NCI-H1048 (cell line): ENCODE data around the gene TNFAIP8L3.

Experiments used
- DNase-seq: peaks from one replicate; lab custom pipeline; 2025; lab: John Stamatoyannopoulos, UW

The TNFAIP8L3 gene

GRCh38 chr15:51114437-51115119 is 19.9 kb upstream of the TNFAIP8L3 start:
- no peak for DNase-seq

DNA sequence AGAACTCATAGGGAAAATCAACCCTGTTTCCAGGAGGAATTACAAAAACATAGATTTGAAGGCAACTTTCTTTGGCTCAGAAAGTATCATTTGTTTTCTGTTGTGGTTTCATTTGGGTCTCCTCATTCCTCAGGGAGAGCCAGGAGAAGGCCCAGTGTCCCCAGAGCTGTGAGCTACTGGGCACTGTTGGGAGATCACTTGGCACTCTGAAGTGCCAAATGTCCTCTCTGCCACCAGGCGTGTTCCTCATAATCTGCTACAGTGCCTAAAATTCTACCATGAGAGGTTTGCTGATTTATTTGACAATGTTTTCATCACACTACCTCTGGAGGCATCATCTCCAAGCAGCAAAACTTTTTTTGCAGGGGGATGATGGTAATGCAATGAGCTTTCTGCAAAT is 17.4 kb upstream of the TNFAIP8L3 start:
- no peak for DNase-seq

- DNase-seq, result no peak
These were observed 16.4 kb upstream of the TNFAIP8L3 start for GRCh38 chr15:51111061-51111460.

- DNase-seq, result no peak
These were observed 15.5 kb upstream of the TNFAIP8L3 start for GRCh38 chr15:51110171-51110570.

DNA sequence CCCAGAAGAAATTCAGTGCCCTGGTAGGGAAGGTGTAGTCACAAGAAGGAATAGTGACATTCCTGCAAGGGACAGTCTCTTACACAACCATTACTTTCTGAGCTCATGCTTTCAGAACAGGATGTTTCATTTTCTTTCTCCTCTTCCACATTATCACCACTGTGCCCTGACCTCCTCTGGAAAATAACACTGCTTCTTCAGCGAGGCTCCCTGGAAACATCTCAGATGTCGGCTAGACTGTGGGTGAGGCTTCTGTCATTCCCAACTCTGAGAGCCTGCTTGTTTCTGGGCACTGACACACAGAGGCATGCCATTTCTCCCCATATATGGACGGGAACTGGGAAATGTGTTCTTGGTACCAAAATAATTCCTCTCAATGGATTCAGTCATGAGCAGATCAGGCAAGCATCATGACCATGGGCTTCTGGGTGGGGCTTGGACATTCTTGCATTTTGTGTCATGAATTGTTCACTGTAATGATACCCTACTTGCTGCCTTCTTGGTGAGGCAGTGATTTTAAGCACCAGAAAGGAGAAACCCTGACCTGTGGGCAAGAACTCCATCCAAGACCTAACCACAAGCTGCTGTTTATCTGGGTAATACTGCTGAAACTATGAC is 14.3 kb upstream of the TNFAIP8L3 start:
- DNase-seq, result no peak

GRCh38 chr15:51107612-51108011 is 12.9 kb upstream of the TNFAIP8L3 start:
- DNase-seq, result no peak

DNA sequence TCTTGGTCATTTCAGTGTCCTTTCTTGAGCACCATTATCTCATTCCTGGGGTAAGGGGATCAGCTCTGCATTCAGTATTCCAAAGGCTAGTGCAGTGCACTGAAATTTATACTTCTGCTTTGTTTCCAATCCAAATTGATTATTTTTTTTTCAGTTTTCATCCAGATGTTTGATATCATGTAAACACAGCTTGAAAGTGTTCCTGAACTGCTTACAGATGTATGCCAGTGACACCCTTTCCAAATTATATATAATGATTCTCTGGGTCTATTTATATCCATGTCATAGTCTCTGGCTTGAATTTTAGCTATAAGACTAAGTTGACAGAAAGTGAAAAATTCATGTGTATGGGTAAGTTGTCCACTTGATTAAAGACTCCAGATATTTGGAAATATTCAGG is 11.8 kb upstream of the TNFAIP8L3 start:
- DNase-seq, result no peak

- no peak for DNase-seq
These were observed 10.8 kb upstream of the TNFAIP8L3 start for GRCh38 chr15:51105430-51106016.

DNA sequence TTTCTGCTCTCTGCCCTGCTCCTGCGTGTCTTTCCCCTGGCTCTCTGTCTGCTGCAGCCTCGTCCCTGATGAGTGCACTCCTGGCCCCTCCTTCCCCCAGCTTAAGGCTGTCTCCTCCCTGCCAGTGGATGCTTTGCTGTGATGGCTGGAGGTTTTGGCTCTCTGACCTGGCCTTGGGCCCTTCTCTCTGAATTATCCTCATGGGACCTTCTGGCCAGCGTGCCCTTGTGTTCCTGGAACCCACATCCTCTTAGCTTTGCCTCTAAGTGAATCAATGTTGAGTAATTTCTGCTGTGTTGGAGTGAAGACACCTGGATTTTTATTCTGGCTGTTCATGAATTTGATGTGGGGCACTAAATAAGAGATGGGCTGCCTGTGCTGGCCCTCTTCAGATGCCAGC is 9.8 kb upstream of the TNFAIP8L3 start:
- DNase-seq, result no peak

DNA sequence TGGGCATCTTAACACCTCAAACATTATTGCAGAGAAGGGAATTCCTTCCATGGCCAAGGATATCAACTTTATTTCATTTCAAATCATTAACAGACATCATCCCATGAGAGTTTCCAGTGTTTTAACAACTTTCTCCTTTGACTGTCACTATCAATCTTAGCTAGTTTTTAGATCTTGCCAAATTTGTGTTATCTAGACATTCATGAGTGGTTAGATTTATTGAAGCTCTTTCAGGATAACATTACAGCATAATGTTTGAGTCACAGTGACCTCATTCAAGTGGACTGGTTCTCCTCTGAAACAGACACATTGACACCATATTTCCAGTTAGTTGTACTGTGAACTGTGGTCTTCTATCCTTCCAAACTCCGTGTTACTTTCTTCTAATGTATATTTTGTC is 8.6 kb upstream of the TNFAIP8L3 start:
- no peak for DNase-seq

- no peak for DNase-seq
These were observed 6.2 kb upstream of the TNFAIP8L3 start for GRCh38 chr15:51100785-51101489.

DNA sequence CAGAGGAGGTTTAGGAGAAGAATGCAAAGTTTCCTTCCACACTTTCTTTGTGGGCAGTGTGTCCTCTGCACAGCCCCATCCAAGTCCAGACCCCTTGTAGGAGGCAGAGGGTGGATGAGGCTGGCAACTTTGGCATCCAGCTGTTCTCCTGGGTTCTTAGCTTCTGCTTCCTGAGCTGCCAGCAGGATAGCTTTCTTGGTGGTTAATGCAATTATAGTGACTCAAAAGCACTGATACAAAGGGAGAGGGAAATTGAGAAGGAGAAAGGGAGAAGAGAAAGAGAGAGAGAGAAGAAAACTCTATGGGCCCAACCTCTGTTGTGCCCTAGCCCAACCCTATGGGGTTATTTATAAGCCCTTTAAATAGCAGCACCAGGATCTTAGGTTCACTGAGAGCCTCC is 4.5 kb upstream of the TNFAIP8L3 start:
- no peak for DNase-seq

GRCh38 chr15:51098331-51098619 is 3.6 kb upstream of the TNFAIP8L3 start:
- no peak for DNase-seq

DNA sequence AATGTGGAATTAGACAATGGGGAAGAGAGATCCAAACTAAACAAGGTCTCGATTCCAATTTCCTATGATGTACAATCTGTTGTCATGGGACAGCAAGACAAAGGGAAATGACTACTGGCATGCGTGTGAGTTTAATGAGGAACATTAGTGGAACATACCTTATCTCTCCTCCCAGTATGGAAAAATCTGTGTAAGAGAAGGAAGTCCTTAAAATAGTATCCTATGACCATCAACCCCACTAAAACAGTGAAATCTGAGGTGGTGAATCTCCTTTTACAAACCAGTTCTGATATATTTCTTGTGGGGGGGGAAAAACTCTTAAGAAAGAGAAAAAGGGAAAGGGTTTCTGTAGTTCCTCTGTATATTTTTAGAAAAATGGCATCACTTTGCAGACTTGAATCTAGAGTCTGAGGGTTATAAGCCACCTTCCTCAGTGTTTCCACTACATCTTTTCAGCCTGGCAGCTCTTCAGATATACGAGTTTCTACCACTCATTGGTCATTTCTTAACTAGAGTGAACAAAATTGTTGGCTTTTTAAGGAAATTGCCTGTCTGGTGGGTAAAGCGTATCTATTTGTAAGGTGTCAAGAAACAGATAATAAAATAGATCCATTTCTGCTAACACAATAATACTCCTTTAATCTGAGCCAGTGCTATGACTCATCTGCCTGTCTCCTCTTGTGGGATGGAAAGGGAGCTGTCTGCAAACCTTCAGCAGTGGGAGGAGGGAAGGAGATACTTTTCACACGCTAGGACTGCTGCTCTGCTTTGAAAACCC is 3.0 kb upstream of the TNFAIP8L3 start:
- no peak for DNase-seq

DNA sequence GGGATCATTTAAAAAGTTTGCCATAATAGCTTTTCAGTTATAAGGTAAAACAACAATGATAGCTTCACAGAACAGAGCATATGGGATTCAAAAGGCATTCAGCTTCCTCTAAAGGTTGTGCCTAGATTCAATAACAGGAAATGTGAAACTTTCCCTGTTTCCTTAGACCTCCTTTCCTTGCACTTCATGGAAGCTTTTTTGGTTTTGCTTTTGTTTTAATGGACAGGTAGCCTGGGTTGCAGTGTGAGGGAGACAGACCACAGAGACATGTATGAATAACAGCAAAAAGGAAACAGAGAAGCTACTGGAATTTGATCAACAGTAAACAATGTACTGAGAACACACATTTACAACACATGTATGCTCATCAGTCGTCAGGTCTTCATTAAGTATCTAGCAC is 2.3 kb upstream of the TNFAIP8L3 start:
- no peak for DNase-seq

GRCh38 chr15:51095681-51096331 is 1.1 kb upstream of the TNFAIP8L3 start:
- no peak for DNase-seq

GRCh38 chr15:51093839-51094605 is 684 bp downstream of the TNFAIP8L3 start:
- DNase-seq, result no peak

GRCh38 chr15:51093488-51093838 is 1.2 kb downstream of the TNFAIP8L3 start:
- DNase-seq, result no peak

DNA sequence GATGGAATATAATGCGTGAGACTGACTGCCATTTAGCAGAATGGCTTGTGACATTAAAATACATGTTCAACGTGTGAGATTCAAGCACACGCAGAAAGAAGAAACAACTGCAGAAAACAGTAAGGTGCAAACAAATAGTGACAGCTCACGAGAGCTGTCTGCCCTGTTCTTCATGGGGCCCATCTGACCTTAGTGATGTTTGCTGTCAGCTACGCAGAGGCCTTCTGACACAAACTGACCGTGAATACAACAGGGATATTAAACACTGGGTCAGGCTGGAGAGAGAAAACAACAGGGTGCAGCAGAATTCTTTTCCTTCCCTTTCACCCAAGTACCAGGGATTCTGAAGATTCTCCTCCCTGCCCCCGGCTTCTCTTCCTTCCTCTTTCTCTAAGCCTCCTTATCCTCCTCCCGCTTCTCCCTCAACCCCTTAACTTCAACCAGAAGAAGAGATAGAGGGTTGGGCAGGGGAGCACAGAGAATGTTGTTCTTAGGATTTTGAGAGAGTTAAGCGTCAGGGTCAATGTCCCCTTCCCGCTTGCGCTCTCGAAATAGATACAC is 2.1 kb downstream of the TNFAIP8L3 start:
- DNase-seq, result no peak

- DNase-seq, result no peak
These were observed 4.0 kb downstream of the TNFAIP8L3 start for GRCh38 chr15:51090753-51091152.
